Mucosa of descending colon (tissue), 3 donors: Measurements from ENCODE around the gene FCHSD2. TPM values are rescaled to one million over a fixed set of nuclear protein-coding genes. Genes with fewer than 3 reads are reported as not detected.

Source experiments
- ATAC-seq: fragments of 200-7000 bp; cut with Tn5 transposase; one replicate; pipeline ENCODE4 v1.9.1; 2020; ENCODE audit warnings: mild to moderate bottlenecking, moderate library complexity
- DNase-seq, 3 donors: peaks; one replicate each; pipeline ENCODE4 v3.0.0-alpha.2; 2020
- H3K36me3 ChIP-seq: fragments of 200-600 bp; one replicate; pipeline ENCODE4 v1.8.0; 2021; ENCODE audit warnings: low read depth, mild to moderate bottlenecking
- H3K4me1 ChIP-seq: fragments of 200-600 bp; one replicate; pipeline ENCODE4 v1.8.0; 2021; ENCODE audit warnings: low read depth, mild to moderate bottlenecking
- H3K4me3 ChIP-seq: fragments of 200-600 bp; one replicate; pipeline ENCODE4 v1.8.0; 2021; ENCODE audit warnings: mild to moderate bottlenecking
- H3K9me3 ChIP-seq: fragments of 200-600 bp; one replicate; pipeline ENCODE4 v1.8.0; 2021; ENCODE audit warnings: mild to moderate bottlenecking
- intact Hi-C, 2 donors: fragments of 100-400 bp; cut with DNase I in 1 of 2; cut with micrococcal nuclease in 1 of 2; formaldehyde crosslinking; loops; one replicate each; pipeline versions ENCODE4 v1.11.0 to v1.11.1; 2022; cut with DNase I, micrococcal nuclease
- total RNA-seq, 3 donors: library from RNA; stranded (reverse); fragmentation: NEBNext Ultra II Directional in 2 of 3; extraction: Animal tissue kit (Norgen Biotek cat#: 25700) in 2 of 3; gene quantifications; one replicate each; pipeline versions ENCODE4 v1.2.1 to v1.2.4, GENCODE V29; 2021 to 2023
- TF ChIP-seq, protein P1 (sequence below): fragments of 200-600 bp; IDR thresholded peaks from one replicate; pipeline ENCODE4 v1.8.0; 2022; ENCODE audit warnings: antibody characterized with exemption, mild to moderate bottlenecking
- donor health status: DM: no; HTN: no; CAD: no; lungs with moderate emphysema.
- donor health status: DM: no; HTN: no; CAD: no.
- donor health status: DM: no; HTN: yes; CAD: no.

The FCHSD2 gene
- total RNA-seq, 3 donors from 2014 or later = 15.7 to 41.6 (median 21.6) TPM

DNA sequence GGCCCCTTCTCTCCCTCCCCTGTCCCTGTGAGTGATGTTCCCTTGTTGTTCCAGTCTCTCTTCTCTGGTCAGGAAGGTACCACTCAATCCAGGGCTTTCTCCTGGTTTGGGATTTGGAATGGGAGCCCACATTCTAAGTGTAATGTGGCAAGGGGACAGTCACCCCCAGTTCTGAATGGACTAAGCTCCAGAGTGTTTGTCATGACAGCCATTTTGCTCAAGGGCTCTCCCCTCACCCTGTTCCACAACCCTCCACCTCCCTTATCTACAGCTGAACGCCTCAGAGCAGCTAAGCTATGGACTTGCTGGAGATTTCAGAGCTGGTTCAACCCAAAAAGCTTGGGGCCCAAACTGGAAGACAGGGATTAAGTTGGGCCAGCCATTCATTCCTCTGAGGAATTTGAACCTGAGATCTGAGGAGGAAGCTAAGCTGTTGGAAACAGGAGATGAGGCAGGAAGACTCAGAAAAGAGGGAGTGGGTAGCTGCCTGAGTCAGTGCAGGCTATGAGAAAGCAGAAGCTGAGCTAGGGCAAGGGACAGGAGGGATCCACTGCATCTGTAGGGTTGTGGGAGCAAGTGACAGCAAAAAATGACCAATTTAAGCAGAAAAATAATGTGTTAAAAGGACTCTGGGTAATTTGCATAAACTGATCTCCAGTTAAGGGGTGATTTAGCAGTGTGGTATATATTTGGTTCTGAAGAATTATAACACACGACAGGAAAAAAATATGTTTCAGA is 22.9 kb upstream of the FCHSD2 start:
- Histone ChIP-seq H3K36me3 (no peaks in the 10 kb centered on the region), H3K4me3 (no peak overlapping the region), H3K4me1 (no peaks in the 10 kb centered on the region), H3K9me3 (no peaks in the 10 kb centered on the region)
- intact Hi-C loops = no loop called here
- DNase-seq (peak in 1 of 3 donors; percentile 1), ATAC-seq (no peak)
- TF ChIP-seq, protein P1, sequence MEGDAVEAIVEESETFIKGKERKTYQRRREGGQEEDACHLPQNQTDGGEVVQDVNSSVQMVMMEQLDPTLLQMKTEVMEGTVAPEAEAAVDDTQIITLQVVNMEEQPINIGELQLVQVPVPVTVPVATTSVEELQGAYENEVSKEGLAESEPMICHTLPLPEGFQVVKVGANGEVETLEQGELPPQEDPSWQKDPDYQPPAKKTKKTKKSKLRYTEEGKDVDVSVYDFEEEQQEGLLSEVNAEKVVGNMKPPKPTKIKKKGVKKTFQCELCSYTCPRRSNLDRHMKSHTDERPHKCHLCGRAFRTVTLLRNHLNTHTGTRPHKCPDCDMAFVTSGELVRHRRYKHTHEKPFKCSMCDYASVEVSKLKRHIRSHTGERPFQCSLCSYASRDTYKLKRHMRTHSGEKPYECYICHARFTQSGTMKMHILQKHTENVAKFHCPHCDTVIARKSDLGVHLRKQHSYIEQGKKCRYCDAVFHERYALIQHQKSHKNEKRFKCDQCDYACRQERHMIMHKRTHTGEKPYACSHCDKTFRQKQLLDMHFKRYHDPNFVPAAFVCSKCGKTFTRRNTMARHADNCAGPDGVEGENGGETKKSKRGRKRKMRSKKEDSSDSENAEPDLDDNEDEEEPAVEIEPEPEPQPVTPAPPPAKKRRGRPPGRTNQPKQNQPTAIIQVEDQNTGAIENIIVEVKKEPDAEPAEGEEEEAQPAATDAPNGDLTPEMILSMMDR = no peak

DNA sequence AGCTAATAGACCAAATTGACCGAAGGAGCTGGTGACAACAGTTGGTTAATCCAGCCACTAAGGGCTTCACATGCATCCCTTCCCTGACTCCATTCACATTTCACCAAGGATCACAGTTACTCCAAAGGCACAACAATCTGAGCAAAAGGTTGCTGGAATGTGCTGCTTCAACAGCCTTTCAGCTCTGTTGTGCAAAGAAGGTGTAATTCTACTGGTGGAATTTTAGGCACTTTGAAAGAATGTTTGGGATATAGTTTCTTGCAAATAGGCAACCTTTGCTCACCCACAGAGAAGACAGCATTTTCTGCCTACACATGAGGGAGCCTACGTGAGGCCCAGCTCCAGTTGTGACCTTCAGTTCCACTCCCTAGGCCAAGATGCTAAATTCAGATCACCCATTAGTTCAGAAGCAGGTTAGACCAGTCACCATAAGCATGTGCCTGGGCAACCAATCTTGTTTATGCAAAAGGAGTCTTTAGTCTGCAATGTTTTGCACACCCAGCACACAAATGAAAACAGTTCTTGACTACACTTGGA is 21.6 kb upstream of the FCHSD2 start:
- H3K9me3 ChIP-seq = no peaks in the 10 kb centered on the region
- intact Hi-C loops = no loop called here
- no peaks in the 10 kb centered on the region for H3K36me3 ChIP-seq
- ATAC-seq (no peak), DNase-seq (peak in 1 of 3 donors; percentile 1)
- H3K4me1 ChIP-seq = no peaks in the 10 kb centered on the region
- TF ChIP-seq, protein P1 = no peak
- H3K4me3 ChIP-seq = no peak overlapping the region

DNA sequence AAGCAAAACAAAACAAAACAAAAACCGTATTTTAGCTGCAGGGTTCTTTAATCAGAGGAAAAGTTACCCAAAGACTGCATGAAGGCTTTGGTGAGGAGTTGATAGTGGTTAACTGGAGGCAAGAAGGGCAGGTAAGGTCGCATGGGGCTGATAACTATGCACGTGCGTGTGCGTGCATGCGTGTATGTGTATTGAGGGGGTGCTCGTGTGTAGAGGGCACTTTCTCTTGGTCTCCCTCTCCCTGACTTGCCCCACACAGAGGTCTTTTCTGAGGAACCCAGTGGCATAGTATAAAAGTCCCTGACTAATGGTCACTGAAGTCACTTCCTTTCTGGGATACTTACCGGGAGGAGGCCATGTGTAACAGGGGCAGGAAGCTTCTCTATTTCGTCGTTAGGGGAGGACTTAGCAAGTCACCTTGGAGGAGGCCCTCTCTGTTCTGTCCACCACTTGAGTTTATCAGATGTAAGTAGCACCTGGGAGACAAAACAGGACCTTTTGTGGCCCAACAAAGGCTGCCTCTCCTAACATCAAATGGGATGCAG is 20.1 kb upstream of the FCHSD2 start:
- DNase-seq (no peak), ATAC-seq (no peak)
- Histone ChIP-seq H3K4me1 (peaks cover 2% of the 10 kb centered on the region), H3K9me3 (no peaks in the 10 kb centered on the region), H3K36me3 (no peaks in the 10 kb centered on the region), H3K4me3 (no peak overlapping the region)
- TF ChIP-seq, protein P1 = no peak
- intact Hi-C loops = no loop called here

DNA sequence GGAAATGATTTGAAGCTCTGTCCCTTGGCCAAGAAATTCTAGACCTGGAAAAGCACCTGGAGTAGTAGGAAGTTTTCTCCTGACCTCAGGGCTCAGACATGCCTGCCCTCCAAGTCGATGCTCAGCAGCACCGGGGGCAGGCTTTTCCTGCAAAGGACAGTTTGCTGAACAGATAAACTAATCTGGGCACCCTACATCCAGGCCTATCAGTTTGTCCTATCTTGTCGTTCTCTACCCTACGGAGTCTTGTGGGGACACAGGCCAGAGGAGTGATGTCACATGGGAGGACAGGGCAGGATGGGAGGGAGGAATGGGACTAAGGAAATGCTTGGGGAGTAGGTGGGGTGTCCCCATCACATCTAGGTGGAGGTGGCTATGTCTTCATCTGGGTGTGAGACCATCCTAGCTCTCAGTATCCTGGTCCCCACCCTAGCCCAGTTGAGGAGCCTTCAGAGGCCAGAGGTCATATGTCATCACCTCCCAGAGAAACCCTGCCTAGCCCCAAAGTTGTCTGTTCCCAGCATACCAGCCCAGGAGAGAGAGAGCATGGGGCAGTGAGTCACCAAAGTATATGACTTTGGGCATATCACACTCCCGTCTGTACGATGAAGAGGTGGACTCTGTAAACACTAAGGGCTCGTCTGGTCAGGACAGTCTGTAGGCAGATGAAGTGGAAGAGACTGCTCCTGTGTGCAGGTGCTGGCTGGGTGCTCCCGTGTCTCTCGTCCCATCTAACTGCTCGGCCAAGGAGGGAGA is 18.1 kb upstream of the FCHSD2 start:
- DNase-seq (no peak), ATAC-seq (peak; percentile 13)
- TF ChIP-seq, protein P1 = no peak
- H3K4me3 ChIP-seq = no peak overlapping the region
- intact Hi-C loops = no loop called here
- peaks cover 3% of the 10 kb centered on the region for H3K4me1 ChIP-seq
- no peaks in the 10 kb centered on the region for H3K36me3 ChIP-seq
- H3K9me3 ChIP-seq = no peaks in the 10 kb centered on the region

DNA sequence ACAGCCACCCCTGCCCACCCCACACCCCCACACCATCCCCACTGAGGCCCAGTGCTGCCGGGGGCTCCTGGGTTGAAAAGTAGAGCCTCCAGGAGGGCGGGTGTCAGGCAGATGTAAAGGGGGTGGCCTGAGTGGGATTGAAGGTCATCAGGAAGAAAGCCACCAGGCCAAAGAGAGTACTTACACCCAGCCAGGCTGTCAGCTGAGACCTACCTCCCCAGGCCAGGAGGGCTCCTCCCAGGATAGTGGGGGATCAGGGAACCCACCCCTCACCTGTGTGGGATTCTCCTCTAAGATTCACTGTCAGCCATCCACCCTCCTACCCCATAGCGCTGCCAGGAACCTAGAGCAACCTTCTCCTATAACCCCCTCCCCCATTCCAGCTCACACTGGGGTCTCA is 17.2 kb upstream of the FCHSD2 start:
- peaks cover 6% of the 10 kb centered on the region for H3K4me1 ChIP-seq
- ATAC-seq = no peak
- no peaks in the 10 kb centered on the region for H3K9me3 ChIP-seq
- no peak overlapping the region for H3K4me3 ChIP-seq
- DNase-seq = no peak
- TF ChIP-seq, protein P1 = no peak
- no peaks in the 10 kb centered on the region for H3K36me3 ChIP-seq
- intact Hi-C loops = no loop called here
